Type B pancreatic cell (in vitro differentiated cells): ENCODE data around the gene BMP6. TPM values are rescaled to one million over a fixed set of nuclear protein-coding genes. Genes with fewer than 3 reads are reported as not detected.
A peak's percentile ranks its signal among the peaks of the same experiment; 100 is the strongest.

Experiments used
- DNase-seq: peaks from one replicate; pipeline ENCODE4 v3.0.0; 2021; ENCODE audit warnings: mixed read lengths; ENCODE audit not compliant: unreplicated experiment; ENCODE audit errors: extremely low spot score
- H3K27ac Mint-ChIP-seq: 2 replicates; pipeline ENCODE4 v1.8.0; 2021; ENCODE audit warnings: mild to moderate bottlenecking, mixed read lengths
- H3K27me3 Mint-ChIP-seq: 2 replicates; pipeline ENCODE4 v1.8.0; 2021; ENCODE audit warnings: mixed read lengths
- H3K36me3 Mint-ChIP-seq: 2 replicates; pipeline ENCODE4 v1.8.0; 2021; ENCODE audit warnings: mixed read lengths
- H3K4me1 Mint-ChIP-seq: one replicate; pipeline ENCODE4 v1.8.0; 2021; ENCODE audit warnings: mixed read lengths; ENCODE audit not compliant: unreplicated experiment
- H3K4me3 Mint-ChIP-seq: 2 replicates; pipeline ENCODE4 v1.8.0; 2021; ENCODE audit warnings: mild to moderate bottlenecking, mixed read lengths
- H3K9me3 Mint-ChIP-seq: 2 replicates; pipeline ENCODE4 v1.8.0; 2021; ENCODE audit warnings: mixed read lengths
- CTCF ChIP-seq: fragments of 200-600 bp; sonication (generic); conservative IDR thresholded peaks from 2 replicates; pipeline ENCODE4 v1.5.0; 2021; ENCODE audit warnings: antibody characterized with exemption, mild to moderate bottlenecking
- total RNA-seq: library from RNA; stranded (reverse); gene quantifications from 2 replicates; pipeline ENCODE4 v1.2.1, GENCODE V29; 2021; ENCODE audit warnings: low replicate concordance

Gene BMP6
- total RNA-seq, 1 donor from 2014 or later, result 1.8 TPM

DNA sequence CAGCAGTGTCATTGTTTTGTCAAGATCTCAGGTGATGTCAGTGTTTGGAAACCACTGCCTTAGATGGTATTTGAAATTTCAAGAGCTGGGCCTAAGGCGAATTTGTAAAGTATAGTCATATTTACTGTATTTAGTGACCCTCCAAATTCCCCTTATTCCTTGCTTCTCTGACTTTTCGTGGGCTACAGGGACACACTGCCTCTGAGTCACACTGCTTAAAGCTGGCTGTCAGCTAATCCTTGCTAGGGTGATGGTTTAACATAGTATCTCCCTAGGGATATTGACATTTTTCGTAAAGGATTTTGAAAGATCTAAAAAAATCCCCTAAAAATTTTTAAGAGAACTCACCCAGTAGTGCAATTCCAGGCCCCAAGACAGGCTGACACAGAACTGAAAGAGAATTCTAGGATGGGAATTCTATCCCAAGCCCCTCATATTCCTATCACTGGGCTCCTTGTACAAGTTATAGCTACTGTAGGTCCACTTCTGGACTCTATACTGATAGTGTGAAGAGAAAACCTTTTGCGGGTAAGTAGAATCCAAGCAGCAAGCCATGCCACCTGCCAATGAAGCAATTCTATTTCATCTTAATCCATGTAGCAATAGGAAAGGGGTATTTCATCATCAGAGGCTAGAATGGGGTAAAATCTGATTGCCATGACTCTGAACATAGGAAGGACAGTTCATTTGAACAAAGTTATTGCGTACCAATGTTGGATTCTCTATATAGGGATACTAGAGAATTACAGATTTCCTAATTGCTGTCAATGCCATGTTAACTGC lies 4.3 kb downstream of the BMP6 start:
- Mint-ChIP-seq H3K27ac (no peak overlapping the region), H3K27me3 (peaks cover 83% of the 10 kb centered on the region), H3K9me3 (no peaks in the 10 kb centered on the region), H3K4me1 (peaks cover 9% of the 10 kb centered on the region), H3K4me3 (peak overlapping the region; percentile 36), H3K36me3 (no peaks in the 10 kb centered on the region)
- TF ChIP-seq CTCF, result no peak
- DNase-seq, result no peak

- Mint-ChIP-seq H3K27ac (no peak overlapping the region), H3K9me3 (no peaks in the 10 kb centered on the region), H3K36me3 (no peaks in the 10 kb centered on the region), H3K4me1 (peaks cover 9% of the 10 kb centered on the region), H3K27me3 (peaks cover 80% of the 10 kb centered on the region), H3K4me3 (no peak overlapping the region)
- no peak for DNase-seq
- no peak for TF ChIP-seq CTCF
Observed at GRCh38 chr6:7730784-7731227, 4.9 kb downstream of the BMP6 start.

DNA sequence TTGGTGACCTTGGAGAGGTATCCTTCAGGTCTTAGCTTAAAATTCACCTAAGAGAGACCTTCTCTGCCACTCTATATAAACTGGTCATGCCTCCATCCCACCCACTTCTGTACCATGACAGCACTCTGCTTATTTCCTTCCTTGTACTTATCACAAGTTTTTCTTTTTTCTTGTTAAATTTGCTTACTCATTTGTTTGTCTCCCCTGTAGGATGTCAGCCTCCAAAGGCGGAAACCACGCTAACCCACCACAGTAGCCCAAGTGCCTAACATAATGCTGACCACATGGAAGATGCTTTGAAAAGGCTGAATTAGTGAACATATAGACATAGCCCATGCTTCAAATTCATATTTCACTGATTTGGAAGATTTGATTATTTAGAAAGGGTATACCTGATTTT lies 5.4 kb downstream of the BMP6 start:
- H3K9me3 Mint-ChIP-seq, result no peaks in the 10 kb centered on the region
- peaks cover 9% of the 10 kb centered on the region for H3K4me1 Mint-ChIP-seq
- peaks cover 78% of the 10 kb centered on the region for H3K27me3 Mint-ChIP-seq
- no peak for TF ChIP-seq CTCF
- DNase-seq, result no peak
- H3K27ac Mint-ChIP-seq, result no peak overlapping the region
- H3K4me3 Mint-ChIP-seq, result no peak overlapping the region
- H3K36me3 Mint-ChIP-seq, result no peaks in the 10 kb centered on the region

GRCh38 chr6:7732228-7732627 lies 6.3 kb downstream of the BMP6 start:
- Mint-ChIP-seq H3K4me1 (peaks cover 9% of the 10 kb centered on the region), H3K9me3 (no peaks in the 10 kb centered on the region), H3K4me3 (no peak overlapping the region), H3K27me3 (peaks cover 78% of the 10 kb centered on the region), H3K27ac (no peak overlapping the region), H3K36me3 (no peaks in the 10 kb centered on the region)
- TF ChIP-seq CTCF, result no peak
- DNase-seq, result no peak

- DNase-seq, result no peak
- Mint-ChIP-seq H3K27ac (no peak overlapping the region), H3K4me3 (no peak overlapping the region), H3K27me3 (peaks cover 63% of the 10 kb centered on the region), H3K36me3 (no peaks in the 10 kb centered on the region), H3K9me3 (no peaks in the 10 kb centered on the region), H3K4me1 (no peaks in the 10 kb centered on the region)
- no peak for TF ChIP-seq CTCF
Observed at GRCh38 chr6:7734707-7735383, 8.9 kb downstream of the BMP6 start.
